Kidney (tissue), 14 donors: ENCODE measurements around the gene OR8B8. TPM values are rescaled to one million over a fixed set of nuclear protein-coding genes. Genes with fewer than 3 reads are reported as not detected.

Experiments
- DNase-seq, 5 donors: peaks; one replicate each; pipeline ENCODE4 v3.0.0-alpha.2; 2013 to 2020
- FAIRE-seq: peaks from 2 replicates; lab custom pipeline; 2012; peaks lifted over from hg19 to GRCh38; lab: Jason Lieb, UNC
- H3K27ac ChIP-seq, 2 donors: one replicate each; pipeline ENCODE4 v1.7.0; 2013; ENCODE audit warnings: low read depth in 2 of 2, low read length in 2 of 2, inconsistent platforms in 1 of 2
- H3K27me3 ChIP-seq: one replicate; pipeline ENCODE4 v1.7.1; 2013; ENCODE audit warnings: low read length, inconsistent platforms; ENCODE audit not compliant: control insufficient read depth, insufficient read depth
- H3K36me3 ChIP-seq, 3 donors: one replicate each; pipeline versions ENCODE4 v1.7.0 to v1.7.1; 2013; ENCODE audit warnings: low read length in 3 of 3, control low read depth in 1 of 3, inconsistent platforms in 1 of 3; ENCODE audit not compliant: insufficient read depth in 3 of 3, control insufficient read depth in 2 of 3
- H3K4me1 ChIP-seq, 3 donors: one replicate each; pipeline versions ENCODE4 v1.7.0 to v1.7.1; 2013; ENCODE audit warnings: low read length in 3 of 3, inconsistent platforms in 1 of 3, low read depth in 1 of 3; ENCODE audit not compliant: control insufficient read depth in 2 of 3, insufficient read depth in 2 of 3
- H3K4me3 ChIP-seq, 3 donors: one replicate each; pipeline versions ENCODE4 v1.7.0 to v1.8.1; 2013; ENCODE audit warnings: low read length in 3 of 3, control low read depth in 1 of 3, inconsistent platforms in 1 of 3
- H3K9ac ChIP-seq, 3 donors: one replicate each; pipeline versions ENCODE4 v1.7.0 to v1.7.1; 2013; ENCODE audit warnings: low read length in 3 of 3, control low read depth in 1 of 3, inconsistent platforms in 1 of 3
- H3K9me3 ChIP-seq, 3 donors: one replicate each; pipeline versions ENCODE4 v1.7.0 to v1.7.1; 2013; ENCODE audit warnings: low read length in 3 of 3, control low read depth in 1 of 3, inconsistent platforms in 1 of 3; ENCODE audit not compliant: control insufficient read depth in 2 of 3, insufficient read depth in 1 of 3
- intact Hi-C: fragments of 100-400 bp; cut with DNase I; formaldehyde crosslinking; loops from one replicate; pipeline ENCODE4 v1.11.1; 2022
- polyA plus RNA-seq: library from polyadenylated mRNA; stranded (reverse); fragments of 350-450 nt; fragmentation: Illumina TruSeq; extraction: RNeasy Lipid Tissue Mini Kit (QIAGEN cat#74804); gene quantifications from one replicate; pipeline ENCODE4 v1.2.3, GENCODE V29; 2014; ENCODE audit warnings: low read depth, low replicate concordance; ENCODE audit not compliant: insufficient read depth
- total RNA-seq: library from RNA; stranded (reverse); fragmentation: NEBNext Ultra II Directional; extraction: Animal tissue kit (Norgen Biotek cat#: 25700); gene quantifications from one replicate; pipeline ENCODE4 v1.2.1, GENCODE V29; 2021
- TF ChIP-seq, protein P1 (sequence below): IDR thresholded peaks from 3 replicates; pipeline ENCODE4 v1.5.1; 2012; ENCODE audit warnings: mild to moderate bottlenecking, moderate library complexity, borderline replicate concordance; ENCODE audit not compliant: insufficient read depth; ENCODE audit errors: extremely low read depth
- donor health status: control.
- donor health status: control.
- donor health status: control.
- donor health status: control.
- donor health status: control.
- donor health status: DM: yes; HTN: yes; CAD: no.
- donor health status: Normal renal cell carcinoma (clear cell type).

Gene OR8B8
- total and polyA plus RNA-seq, 2 donors from 2014 or later: not detected

DNA sequence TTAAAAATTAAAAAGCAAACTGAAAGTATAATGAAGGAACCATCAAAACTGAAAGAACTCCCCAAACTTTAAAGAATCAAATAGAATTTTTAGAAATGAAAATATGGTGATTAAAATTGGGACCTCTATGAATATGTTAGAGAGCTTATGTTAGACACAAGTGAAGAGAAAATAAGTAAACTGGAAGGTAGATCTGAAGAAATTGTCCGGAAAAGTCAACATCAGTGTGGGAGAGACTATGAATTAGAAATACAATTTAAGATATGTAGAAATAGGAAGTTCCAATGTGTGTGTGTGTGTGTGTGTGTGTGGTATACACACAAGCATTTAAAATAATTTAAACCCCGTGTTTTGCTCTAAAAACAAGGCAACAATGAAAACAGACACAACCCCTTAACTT, 15.9 kb downstream of the OR8B8 start:
- H3K4me3 ChIP-seq: no peak overlapping the region
- intact Hi-C loops: no loop called here
- H3K36me3 ChIP-seq: no peaks in the 10 kb centered on the region
- FAIRE-seq (no peak), DNase-seq (no peak)
- no peaks in the 10 kb centered on the region for H3K9me3 ChIP-seq
- no peak overlapping the region for H3K27ac ChIP-seq
- TF ChIP-seq, protein P1, sequence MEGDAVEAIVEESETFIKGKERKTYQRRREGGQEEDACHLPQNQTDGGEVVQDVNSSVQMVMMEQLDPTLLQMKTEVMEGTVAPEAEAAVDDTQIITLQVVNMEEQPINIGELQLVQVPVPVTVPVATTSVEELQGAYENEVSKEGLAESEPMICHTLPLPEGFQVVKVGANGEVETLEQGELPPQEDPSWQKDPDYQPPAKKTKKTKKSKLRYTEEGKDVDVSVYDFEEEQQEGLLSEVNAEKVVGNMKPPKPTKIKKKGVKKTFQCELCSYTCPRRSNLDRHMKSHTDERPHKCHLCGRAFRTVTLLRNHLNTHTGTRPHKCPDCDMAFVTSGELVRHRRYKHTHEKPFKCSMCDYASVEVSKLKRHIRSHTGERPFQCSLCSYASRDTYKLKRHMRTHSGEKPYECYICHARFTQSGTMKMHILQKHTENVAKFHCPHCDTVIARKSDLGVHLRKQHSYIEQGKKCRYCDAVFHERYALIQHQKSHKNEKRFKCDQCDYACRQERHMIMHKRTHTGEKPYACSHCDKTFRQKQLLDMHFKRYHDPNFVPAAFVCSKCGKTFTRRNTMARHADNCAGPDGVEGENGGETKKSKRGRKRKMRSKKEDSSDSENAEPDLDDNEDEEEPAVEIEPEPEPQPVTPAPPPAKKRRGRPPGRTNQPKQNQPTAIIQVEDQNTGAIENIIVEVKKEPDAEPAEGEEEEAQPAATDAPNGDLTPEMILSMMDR: no peak
- no peaks in the 10 kb centered on the region for H3K4me1 ChIP-seq
- no peak overlapping the region for H3K9ac ChIP-seq
- H3K27me3 ChIP-seq: no peaks in the 10 kb centered on the region

DNA sequence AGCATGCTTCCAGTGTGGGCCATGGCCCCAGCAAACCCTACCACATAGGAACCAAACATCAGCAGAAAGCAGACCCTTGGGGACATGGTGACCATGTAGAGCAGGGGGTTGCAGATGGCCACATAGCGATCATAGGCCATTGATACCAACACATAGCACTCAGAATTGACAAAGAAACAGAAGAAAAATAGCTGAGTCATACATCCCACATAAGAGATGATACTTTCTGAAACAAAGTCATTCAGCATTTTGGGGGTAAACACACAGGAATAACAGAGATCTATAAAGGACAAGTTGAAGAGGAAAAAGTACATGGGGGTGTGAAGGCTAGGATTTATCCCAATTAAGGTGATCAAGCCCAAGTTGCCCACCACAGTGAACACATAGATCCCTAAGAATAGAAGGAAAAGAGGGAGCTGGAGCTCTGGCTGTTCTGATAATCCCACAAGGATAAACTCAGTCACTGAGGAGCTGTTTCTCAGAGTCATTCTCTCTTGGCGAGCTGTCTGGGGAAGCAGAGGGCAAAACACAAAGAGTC, 21.0 kb downstream of the OR8B8 start, which contains the start of gene OR8B4:
TSS of gene OR8B4 (minus strand) at position 488 of the 538 bp plus-strand sequence. CDS start at position 488, 0 bp downstream.
- no peaks in the 10 kb centered on the region for H3K36me3 ChIP-seq
- TF ChIP-seq, protein P1: no peak
- intact Hi-C loops: no loop called here
- no peaks in the 10 kb centered on the region for H3K4me1 ChIP-seq
- no peak for DNase-seq
- H3K9me3 ChIP-seq: no peaks in the 10 kb centered on the region
- no peak within 1 kb of the TSS for H3K9ac ChIP-seq
- H3K4me3 ChIP-seq: no peak within 1 kb of the TSS
- no peak within 1 kb of the TSS for H3K27ac ChIP-seq
- no peaks in the 10 kb centered on the region for H3K27me3 ChIP-seq
- no peak for FAIRE-seq

- Histone ChIP-seq H3K9ac (no peak overlapping the region), H3K36me3 (no peaks in the 10 kb centered on the region), H3K9me3 (no peaks in the 10 kb centered on the region), H3K27me3 (no peaks in the 10 kb centered on the region), H3K4me3 (no peak overlapping the region), H3K4me1 (no peaks in the 10 kb centered on the region), H3K27ac (no peak overlapping the region)
- TF ChIP-seq, protein P1: no peak
- no peak for FAIRE-seq
- intact Hi-C loops: no loop called here
- no peak for DNase-seq
Measured at GRCh38 chr11:124421043-124421442, 24.5 kb downstream of the OR8B8 start.
